Osteoblast (primary cell): ENCODE data around the gene LPCAT1. TPM values are rescaled to one million over a fixed set of nuclear protein-coding genes. Genes with fewer than 3 reads are reported as not detected.

Source experiments
- DNase-seq: peaks from one replicate; pipeline ENCODE4 v3.0.0; 2011; ENCODE audit warnings: low spot score, mixed read lengths; ENCODE audit not compliant: insufficient read length; ENCODE audit errors: missing footprints
- H2AFZ ChIP-seq: 2 replicates; pipeline ENCODE4 v1.6.0; 2011; ENCODE audit warnings: mild to moderate bottlenecking, low read length
- H3K27ac ChIP-seq: 2 replicates; pipeline ENCODE4 v1.5.1; 2011; ENCODE audit warnings: mild to moderate bottlenecking, low read depth, low read length, moderate library complexity
- H3K27me3 ChIP-seq: 2 replicates; pipeline ENCODE4 v1.6.0; 2012; ENCODE audit warnings: mild to moderate bottlenecking, control low read depth, inconsistent platforms, low read length, moderate library complexity; ENCODE audit not compliant: insufficient read depth
- H3K36me3 ChIP-seq: 2 replicates; pipeline ENCODE4 v1.5.1; 2011; ENCODE audit warnings: mild to moderate bottlenecking, low read length, control low read depth, moderate library complexity; ENCODE audit not compliant: insufficient read depth
- H3K4me1 ChIP-seq: 2 replicates; pipeline ENCODE4 v1.5.1; 2011; ENCODE audit warnings: mild to moderate bottlenecking, low read length, control low read depth, moderate library complexity; ENCODE audit not compliant: insufficient read depth
- H3K4me2 ChIP-seq: 2 replicates; pipeline ENCODE4 v1.6.0; 2011; ENCODE audit warnings: mild to moderate bottlenecking, low read length; ENCODE audit not compliant: insufficient read depth
- H3K4me3 ChIP-seq: fragments of 200-600 bp; sonication (generic); 3 replicates; pipeline ENCODE4 v1.5.1; 2012; ENCODE audit warnings: mild to moderate bottlenecking, low read length, inconsistent platforms; ENCODE audit not compliant: insufficient read depth
- H3K79me2 ChIP-seq: 2 replicates; pipeline ENCODE4 v1.6.0; 2012; ENCODE audit warnings: mild to moderate bottlenecking, low read length, control low read depth, inconsistent platforms; ENCODE audit not compliant: insufficient read depth
- H3K9me3 ChIP-seq: 2 replicates; pipeline ENCODE4 v1.5.1; 2011; ENCODE audit warnings: low read depth, low read length, control low read depth
- H4K20me1 ChIP-seq: 2 replicates; pipeline ENCODE4 v1.6.0; 2012; ENCODE audit warnings: mild to moderate bottlenecking, low read length, control low read depth; ENCODE audit not compliant: insufficient read depth
- CTCF ChIP-seq: IDR thresholded peaks from 2 replicates; pipeline ENCODE4 v1.5.1; 2011; ENCODE audit warnings: mild to moderate bottlenecking, low read depth, low read length, moderate library complexity; ENCODE audit errors: extremely low read depth
- total RNA-seq: library from RNA; depleted of rRNA; stranded (reverse); fragments of >200 nt; gene quantifications from 2 replicates; pipeline ENCODE4 v1.2.3, GENCODE V29; 2012

The LPCAT1 gene
- total RNA-seq, 1 donor: 11.6 TPM

- Histone ChIP-seq H4K20me1 (peaks cover 15% of the 10 kb centered on the region), H3K27ac (no peak overlapping the region), H3K27me3 (peaks cover 70% of the 10 kb centered on the region), H3K9me3 (no peaks in the 10 kb centered on the region), H3K79me2 (no peaks in the 10 kb centered on the region), H3K36me3 (no peaks in the 10 kb centered on the region), H3K4me3 (no peak overlapping the region), H3K4me2 (no peak overlapping the region), H2AFZ (no peak overlapping the region), H3K4me1 (peaks cover 14% of the 10 kb centered on the region)
- TF ChIP-seq CTCF: no peak
- no peak for DNase-seq
Observed at GRCh38 chr5:1558944-1559343, 35.2 kb upstream of the LPCAT1 start.

- TF ChIP-seq CTCF: no peak
- Histone ChIP-seq H3K79me2 (no peaks in the 10 kb centered on the region), H3K27me3 (peaks cover 82% of the 10 kb centered on the region), H3K4me3 (no peak overlapping the region), H3K4me1 (peaks cover 15% of the 10 kb centered on the region), H3K9me3 (no peaks in the 10 kb centered on the region), H3K4me2 (no peak overlapping the region), H3K36me3 (no peaks in the 10 kb centered on the region), H3K27ac (no peak overlapping the region), H4K20me1 (peaks cover 11% of the 10 kb centered on the region), H2AFZ (no peak overlapping the region)
- DNase-seq: peak; percentile 67
Observed at GRCh38 chr5:1557114-1557873, 33.5 kb upstream of the LPCAT1 start.

DNA sequence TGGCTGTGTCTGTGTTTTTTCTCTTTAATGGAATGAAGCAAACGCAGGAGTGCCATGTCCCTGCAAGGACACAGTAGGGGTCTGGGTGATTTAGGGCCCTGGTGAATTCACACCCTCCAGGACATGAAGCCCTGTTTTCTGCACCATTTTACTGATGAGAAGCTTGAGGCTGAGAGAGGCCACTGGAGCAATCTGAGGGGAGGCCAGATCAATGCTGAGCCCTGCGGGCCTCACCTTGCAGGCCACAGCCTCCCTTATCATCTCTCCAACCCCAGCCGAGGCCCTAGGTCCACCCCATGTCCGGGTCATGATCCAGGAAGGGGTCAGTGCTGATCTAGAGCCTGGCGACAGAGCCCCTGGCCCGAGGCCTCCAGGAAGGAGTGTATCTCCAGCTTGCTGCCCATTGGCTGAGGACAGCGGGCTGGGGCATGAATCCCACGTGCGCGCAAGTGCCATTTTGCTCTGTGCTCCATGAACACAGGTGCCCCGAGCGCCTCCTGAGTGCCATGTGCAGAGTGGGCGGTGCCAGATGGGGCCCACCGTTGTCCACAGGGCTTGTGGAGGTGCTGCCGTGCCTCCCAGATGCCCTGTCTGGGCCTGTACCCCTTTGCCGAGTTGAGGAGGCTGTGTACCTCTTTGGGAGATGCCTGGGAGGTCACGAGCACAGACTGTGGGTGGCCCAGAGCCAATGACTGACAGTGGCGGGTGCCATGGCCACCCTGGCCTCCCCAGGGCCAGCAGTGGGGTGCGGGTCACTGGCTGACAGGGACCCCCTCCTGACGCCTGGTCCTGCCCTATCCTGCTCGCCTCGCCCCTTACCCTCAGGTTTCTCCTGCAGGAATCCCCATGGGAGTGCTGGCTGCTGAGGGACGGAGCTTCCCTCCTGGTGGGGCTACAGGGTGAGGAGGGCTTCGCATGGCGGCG lies 32.3 kb upstream of the LPCAT1 start:
- DNase-seq: peak; percentile 48
- Histone ChIP-seq H3K4me2 (no peak overlapping the region), H3K4me1 (peaks cover 19% of the 10 kb centered on the region), H3K79me2 (no peaks in the 10 kb centered on the region), H3K9me3 (no peaks in the 10 kb centered on the region), H3K27me3 (peaks cover 86% of the 10 kb centered on the region), H3K36me3 (no peaks in the 10 kb centered on the region), H2AFZ (no peak overlapping the region), H3K27ac (no peak overlapping the region), H3K4me3 (no peak overlapping the region), H4K20me1 (peaks cover 17% of the 10 kb centered on the region)
- no peak for TF ChIP-seq CTCF
